Activated CD4-positive, alpha-beta T cell treated with anti-CD3 and anti-CD28 coated beads, Interleukin-2, amount 50 U/mL, for 1 hour (primary cell): ENCODE data around the gene P2RY6.

Source experiments
- DNase-seq: peaks from one replicate; pipeline ENCODE4 v3.0.0-alpha.2; 2020

P2RY6 gene

DNA sequence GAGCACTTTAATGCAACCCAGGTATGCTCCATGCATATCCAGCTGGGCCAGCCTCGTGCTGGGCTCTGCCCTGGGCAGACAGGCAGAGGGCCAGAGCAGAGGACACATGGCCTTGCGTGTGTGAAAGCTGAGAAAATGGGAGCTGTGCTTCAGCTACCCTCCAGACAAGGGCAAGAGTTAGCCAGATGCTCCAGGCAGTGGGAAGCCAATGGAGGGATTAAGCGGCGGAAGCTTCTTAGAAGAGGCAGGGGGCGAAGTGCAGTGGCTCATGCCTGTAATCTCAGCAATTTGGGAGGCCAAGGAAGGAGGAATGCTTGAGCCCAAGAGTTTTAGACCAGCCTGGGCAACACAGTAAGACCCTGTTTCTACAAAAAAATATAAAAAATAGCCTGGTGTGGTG is 26.1 kb downstream of the P2RY6 start:
- DNase-seq = no peak

DNA sequence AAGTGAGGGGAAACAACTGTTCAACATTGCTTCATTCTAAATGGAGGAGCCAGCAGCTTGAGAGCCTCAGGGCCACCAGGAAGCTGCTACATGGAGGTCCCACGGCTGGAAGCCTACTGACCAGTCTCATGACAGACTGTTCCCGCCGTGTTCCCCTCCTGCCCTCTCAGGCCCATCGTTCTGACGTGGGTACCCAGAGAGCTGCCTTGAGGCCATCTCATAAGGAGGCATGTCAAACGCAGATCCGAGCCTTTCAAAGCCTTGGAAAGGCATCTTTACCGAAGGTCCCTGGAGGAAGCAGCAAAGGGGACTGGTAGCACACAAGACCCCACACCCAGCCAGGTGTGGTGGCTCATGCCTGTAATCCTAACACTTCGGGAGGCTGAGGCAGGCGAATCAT is 27.6 kb downstream of the P2RY6 start:
- DNase-seq = no peak

DNA sequence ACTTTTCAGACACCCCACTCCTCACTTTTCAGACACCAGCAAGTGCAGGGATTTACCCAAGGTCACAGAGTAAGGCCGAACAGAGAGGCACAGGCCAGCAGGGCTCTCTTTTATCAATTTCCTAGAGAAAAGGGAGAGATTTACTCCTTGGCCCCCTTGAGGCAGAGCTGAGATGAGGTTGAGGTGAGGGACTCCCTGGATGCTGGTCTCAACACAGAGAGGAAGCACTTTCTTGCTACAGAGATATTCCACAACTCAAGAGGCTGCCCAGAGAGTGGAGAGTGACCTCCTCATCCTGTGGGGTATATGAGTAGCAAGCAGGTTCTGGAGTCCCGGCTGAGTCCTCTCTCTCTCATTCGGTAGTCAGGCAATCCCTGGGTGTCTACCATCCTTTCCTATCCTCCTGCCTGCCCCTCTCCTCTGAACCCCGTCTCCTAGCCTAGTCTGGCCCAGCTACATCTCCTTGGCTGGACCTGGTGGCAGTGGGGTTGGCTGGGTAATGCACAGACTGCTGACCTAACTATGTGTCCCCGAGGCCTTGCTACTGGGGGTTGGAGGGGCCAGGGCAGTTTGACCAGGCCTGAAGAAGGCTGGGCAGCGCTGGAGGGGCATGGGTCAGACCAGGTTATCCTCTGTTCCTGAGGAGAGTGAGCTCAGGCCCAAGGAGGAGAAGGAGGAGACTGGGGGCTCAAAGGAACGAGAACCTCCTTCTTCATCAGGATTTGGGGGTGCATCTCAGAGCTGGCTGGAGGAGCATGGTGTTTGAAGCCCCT is 34.1 kb downstream of the P2RY6 start:
- DNase-seq = no peak

DNA sequence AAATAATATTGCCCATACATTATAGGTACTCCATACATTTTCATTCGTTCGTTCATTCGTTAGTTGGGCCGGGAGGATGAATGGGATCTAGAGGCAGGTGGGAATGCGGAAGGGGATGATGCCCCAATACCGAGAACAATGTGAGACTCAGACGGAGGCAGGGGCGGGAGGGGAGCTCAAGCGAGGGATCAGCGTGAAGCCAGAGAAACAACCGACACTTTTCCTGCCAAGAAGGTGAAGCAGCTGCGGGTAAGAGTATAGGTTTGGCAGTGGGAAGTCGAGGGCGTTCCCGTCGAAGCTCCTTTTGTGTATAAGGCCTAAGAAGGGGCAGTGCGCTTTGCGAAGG is 34.8 kb downstream of the P2RY6 start:
- no peak for DNase-seq

DNA sequence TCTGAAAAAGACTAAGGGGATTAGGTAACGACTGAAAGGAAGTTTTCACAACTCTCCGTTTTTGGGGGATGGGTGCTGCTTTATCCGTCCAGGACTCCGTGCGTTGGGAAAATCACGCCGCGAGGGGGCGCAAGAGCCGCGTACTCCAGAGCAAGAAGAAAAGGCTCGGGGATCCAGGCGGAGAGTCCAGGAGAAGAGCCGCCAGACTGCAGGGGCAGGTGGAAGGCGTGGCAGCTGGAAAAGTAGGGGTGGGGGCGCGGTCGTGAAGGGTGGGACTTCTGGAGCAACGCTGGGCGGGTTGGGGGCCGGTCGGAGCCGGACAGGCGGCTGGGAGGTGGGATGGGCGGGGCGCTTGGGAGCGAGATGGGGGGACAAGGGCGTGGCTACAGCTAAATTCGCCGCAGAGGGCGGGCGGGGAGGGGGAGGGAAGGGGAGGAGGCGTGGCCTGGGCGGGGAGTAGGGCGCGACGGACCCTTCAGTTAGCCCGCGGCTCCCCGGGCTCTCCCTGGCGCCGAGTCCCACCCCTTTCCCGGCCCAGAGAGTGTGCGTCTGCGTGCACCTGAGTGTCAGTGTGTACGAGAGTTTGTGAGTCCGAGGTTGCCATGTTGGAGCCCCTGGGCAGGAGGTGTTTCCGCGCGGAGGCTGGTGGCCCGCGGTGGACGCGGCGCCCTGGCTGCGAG is 35.3 kb downstream of the P2RY6 start:
- peak; percentile 89 for DNase-seq

DNA sequence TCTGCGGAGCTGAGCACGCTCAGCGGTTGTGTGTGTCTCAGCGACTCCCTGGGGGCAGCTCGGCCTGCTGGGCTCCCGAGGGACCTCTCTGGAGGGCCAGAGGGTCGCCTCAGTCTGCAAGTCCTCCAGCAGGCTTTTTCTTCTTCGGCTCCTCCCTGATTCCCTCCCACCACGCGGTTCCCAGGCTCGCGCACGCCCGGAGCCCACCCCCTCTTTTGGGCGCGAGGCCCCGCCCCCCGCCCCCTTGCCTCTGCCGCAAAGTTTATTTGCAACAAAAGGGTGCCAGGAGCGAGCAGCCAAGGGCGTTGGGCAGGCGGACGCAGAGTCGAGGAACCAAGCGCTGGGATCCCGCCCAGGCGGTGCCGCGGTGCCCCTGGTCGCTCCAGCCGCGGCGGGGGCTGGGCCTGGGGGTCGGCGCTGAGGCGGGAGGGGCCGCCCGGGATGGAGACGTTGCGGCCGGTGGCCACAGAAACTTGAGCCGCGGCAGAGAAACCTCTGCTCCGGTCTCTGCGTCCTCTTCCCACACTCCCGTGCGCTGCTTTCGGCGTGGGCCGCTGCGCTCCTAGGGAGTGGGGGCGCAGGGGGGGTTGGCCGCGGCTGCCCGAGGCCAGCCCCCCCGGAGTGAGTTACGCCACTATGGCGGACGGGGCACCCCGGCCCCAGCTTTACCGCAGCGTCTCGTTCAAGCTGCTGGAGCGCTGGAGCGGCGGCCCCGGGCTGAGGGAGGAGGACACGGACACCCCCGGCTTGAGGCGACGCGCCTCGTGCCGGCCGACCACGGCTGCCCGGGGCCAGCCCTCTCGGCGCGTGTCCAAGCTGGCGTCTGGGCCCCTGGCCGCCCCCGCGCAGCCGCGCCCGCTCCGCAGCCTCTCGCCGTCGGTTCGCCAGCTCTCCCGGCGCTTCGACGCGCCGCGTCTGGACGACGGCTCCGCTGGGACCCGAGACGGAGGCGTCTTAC is 36.1 kb downstream of the P2RY6 start, which contains the start of gene ARHGEF17:
ARHGEF17 (plus strand) TSS at position 274 of the 958 bp plus-strand sequence; CDS start at position 637, 363 bp downstream.
- DNase-seq = peak; percentile 18

DNA sequence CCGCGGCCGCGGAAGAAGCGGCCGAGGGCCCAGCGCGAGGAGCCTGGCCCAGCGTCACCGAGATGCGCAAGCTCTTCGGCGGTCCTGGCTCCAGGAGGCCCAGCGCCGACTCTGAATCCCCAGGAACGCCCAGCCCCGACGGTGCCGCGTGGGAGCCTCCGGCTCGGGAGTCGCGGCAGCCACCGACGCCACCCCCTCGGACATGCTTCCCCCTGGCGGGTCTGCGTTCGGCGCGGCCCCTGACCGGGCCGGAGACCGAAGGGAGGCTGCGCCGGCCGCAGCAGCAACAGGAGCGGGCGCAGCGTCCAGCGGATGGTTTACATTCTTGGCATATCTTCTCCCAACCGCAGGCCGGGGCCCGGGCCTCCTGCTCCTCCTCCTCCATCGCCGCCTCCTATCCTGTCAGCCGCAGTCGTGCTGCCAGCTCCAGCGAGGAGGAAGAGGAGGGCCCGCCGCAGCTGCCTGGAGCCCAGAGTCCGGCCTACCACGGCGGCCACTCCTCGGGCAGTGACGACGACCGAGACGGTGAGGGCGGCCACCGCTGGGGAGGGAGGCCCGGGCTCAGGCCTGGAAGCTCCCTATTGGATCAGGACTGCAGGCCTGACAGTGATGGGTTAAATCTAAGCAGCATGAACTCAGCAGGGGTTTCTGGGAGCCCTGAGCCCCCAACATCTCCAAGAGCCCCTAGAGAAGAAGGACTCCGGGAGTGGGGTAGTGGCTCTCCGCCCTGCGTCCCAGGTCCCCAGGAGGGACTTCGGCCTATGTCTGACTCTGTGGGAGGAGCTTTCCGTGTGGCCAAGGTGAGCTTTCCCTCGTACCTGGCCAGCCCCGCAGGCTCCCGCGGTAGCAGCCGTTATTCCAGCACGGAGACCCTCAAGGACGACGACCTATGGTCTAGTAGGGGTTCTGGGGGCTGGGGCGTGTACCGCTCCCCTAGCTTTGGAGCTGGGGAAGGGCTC is 37.1 kb downstream of the P2RY6 start:
- DNase-seq = no peak

DNA sequence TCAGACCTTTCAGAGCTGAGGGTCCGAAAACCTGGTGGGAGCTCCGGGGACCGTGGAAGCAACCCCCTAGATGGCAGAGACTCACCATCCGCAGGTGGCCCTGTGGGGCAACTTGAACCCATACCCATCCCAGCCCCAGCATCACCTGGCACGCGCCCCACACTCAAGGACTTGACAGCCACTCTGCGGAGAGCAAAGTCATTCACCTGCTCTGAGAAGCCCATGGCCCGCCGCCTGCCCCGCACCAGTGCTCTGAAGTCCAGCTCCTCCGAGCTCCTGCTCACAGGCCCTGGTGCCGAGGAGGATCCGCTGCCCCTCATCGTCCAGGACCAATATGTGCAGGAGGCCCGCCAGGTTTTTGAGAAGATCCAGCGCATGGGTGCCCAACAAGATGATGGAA is 37.9 kb downstream of the P2RY6 start:
- DNase-seq = no peak

DNA sequence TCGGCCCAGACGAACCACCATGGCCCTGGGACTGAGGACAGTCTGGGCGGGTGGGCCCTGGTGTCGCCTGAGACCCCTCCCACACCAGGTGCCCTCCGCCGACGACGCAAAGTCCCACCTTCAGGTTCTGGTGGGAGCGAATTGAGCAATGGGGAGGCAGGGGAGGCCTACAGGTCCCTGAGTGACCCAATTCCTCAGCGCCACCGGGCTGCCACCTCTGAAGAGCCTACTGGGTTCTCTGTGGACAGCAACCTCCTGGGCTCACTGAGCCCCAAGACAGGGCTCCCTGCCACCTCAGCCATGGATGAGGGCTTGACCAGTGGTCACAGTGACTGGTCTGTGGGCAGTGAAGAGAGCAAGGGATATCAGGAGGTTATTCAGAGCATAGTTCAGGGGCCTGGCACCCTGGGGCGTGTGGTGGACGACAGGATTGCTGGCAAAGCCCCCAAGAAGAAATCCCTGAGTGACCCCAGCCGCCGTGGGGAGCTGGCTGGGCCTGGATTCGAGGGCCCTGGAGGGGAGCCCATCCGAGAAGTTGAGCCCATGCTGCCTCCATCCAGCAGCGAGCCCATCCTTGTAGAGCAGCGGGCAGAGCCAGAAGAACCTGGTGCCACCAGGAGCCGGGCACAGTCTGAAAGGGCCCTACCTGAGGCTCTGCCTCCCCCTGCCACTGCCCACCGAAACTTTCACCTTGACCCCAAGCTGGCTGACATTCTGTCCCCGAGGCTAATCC is 38.7 kb downstream of the P2RY6 start:
- no peak for DNase-seq

DNA sequence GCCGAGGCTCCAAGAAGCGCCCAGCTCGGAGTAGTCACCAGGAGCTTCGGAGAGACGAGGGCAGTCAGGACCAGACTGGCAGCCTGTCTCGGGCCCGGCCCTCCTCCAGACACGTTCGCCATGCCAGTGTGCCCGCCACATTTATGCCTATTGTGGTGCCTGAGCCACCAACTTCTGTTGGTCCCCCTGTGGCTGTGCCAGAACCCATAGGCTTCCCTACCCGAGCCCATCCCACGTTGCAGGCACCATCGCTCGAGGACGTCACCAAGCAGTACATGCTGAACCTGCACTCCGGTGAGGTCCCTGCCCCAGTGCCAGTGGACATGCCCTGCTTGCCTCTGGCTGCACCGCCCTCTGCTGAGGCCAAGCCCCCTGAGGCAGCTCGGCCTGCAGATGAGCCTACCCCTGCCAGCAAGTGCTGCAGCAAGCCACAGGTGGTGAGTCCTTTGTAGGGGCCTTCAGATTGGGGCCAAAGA is 39.3 kb downstream of the P2RY6 start:
- DNase-seq = no peak

DNA sequence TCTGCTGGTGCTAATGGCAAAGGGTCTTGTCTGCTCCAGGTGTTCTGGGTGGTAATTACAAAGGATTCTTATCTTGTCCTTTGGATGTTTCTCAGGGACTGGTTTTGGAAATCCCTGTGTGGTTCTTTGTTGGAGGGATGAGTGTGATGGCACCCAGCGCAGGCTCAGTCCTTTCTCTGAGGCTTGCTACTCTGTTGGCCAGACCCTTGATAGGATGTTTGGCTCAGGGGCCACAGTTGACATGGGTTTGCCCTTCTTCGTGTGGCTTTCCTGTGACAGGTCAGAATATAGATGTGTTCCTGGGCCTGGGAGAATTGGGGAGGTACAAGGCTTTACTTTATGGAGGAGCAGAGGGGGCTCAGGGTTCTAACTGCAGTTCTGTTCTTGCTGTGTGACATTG is 39.9 kb downstream of the P2RY6 start:
- DNase-seq = no peak

DNA sequence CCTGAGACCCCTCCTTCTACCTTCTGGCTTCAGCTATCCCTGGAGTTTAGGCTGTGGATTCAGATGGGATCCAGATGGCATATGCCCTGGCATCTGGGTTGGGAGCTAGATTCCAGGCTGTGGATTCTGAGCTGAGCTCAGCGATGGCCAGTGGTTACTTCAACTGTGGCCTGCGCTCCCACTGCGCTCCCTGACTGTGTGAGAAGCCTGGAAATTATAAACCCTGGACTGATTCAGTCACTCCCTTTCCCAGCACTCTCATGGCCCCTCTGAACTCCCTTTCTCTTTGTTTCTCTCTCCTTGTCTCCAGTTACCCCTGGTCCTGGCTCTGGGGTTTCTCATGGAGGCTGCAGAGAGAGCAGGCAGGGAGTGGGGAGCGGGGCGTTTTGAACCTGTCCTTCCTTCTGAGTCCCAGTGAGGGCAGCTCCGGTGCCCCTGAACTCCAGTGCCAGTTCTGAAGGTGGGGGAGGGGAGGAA is 40.8 kb downstream of the P2RY6 start:
- no peak for DNase-seq

DNA sequence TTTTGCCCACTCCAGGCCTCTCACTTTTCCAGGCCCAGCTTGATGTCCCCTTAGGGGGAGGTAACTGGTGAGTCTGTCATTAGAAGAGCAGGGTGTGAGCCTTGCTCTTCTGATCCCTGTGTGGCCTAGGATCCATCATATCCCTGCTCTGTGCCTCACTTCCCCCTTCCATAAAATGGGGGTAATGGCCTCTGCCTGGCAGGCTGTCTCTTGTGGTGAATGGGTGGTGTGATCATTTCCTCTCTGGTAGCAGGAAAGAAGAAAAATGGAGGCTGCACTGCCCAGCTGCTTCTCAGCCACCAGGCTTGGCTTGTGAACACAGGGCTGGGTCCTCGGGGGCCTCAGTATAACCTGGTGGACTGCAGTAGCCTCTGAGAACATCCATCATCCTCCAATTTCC is 41.5 kb downstream of the P2RY6 start:
- DNase-seq = no peak

DNA sequence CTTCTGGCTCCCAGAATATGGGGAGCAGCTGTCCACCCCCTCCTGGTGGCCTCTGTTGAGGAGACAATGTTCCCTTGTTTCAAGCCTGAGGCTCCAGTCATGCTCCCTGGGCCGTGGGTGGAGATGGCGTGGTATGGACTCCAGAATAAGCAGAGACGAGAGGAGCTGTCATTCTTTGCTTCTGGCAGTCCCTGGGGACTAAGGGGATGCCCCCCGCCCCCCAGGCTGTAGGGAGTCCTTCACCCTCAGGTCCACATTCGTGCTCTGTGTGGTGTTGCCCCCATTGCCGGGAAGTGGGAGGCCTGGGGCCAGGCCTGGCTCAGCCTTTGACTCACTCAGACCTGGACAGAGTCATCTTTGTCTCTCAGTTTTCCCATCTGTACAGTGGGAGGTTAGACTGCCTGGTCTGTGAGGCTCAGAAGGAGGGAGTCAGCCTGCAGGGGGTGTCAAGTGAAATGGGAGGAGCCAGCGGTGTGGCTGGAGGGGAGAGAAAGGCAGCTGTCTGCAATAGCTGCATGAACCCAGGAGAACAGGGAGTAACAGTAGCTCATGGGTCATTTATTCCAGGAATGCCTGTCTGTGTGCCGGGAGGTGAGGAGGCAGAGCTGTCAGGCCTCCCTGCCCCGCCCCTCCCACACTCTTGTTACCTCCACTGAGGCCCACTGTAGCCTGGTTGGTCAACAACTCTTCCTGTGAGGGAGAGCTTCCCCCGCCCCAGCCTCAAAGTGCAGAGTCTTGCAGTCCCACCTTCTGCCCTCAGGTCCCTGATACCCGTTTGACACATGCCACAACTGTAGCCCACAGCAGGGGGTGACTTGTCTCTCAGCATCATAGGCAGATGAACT is 42.2 kb downstream of the P2RY6 start:
- DNase-seq = no peak

DNA sequence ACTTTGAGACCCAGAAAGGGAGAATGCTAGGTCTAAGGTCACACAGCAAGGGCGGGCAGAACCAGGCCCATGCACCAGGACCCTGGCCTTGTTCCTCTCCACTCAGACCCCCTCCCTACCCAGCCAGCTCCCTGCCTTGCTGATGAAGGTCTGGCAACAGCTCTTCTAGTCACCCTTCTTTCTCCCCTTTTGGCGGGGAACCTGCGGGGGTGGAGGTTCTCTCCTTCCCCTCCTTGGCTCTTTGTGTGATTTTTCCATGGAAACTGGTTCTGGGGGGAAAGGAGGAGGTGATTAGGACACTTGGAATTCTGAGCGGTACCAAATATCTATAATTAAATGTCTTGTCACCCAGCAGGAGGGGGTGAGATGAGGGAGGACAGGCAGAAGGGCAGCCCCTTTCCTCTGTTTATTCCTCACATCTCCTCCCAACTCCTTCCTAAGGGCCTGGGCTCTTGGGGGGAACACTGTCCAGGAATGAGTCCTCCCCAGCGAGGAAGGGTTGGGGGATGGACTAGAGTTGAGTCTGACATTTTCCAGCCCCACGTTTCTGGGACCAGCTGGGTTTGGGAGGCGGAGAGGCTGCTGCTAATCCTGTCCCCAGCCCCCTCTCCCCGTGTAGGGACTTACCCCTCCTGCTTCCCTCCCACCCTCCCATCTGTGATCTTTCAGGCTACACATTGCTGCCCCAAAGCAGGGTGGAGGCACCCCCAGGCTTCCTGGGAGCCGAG is 43.3 kb downstream of the P2RY6 start:
- no peak for DNase-seq

DNA sequence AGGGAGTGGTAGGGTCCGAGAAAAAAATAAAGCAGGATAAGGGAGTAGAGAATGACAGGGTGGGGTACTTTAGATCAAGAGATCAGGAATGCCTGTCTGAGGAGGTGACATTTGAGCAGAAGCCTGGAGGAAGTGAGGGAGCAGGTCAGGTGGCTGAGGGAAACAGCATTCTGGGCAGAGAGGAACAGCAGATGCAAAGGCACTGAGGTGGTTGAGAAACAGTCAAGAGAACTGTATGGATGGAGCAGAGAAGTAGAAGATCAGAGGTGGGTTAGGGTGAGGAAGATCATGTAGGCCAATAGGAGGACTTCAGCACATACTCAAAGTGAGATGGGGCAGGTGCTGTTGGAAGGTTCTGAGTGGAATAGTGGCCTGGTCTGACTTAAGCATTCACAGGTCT is 44.3 kb downstream of the P2RY6 start:
- DNase-seq = no peak

DNA sequence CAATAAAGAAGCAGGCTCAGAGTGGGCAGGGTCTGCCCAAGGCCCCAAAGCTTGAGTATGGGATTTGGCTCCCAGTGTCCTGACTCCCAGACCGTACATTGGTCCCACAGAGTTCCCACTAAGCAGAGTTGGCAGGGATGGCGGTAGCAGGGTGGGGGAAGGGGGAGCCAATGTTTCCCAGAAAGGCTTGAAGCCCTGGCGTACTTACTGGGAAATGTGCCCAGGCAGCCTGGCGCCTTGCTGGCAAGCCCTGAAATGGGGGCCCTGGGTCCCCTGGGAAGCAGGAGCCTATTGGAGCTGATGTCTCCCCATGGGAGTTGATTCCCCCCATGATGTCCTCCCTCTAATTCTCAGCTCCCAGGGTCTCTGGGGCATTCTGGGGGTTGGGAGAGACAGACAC is 45.2 kb downstream of the P2RY6 start:
- no peak for DNase-seq

DNA sequence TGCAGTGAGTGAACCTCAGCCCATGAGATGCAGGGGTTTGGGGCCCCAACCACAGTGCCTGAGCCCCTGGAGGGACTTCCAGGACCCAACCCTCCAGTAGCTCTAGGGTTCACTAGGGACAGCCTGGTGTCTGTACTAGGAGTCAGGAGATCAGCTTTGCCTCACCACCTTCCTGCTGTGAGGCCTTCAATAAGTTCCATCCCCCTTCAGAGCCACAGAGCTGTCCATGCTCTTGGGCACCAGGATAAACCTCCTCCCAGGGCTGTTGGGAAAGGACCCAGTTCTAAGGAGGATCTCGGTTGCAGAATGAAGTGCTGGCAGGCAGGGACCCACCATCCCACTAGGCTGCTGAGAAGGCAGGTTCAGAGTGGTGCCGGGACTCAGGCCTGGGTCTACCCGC is 45.7 kb downstream of the P2RY6 start:
- DNase-seq = no peak

DNA sequence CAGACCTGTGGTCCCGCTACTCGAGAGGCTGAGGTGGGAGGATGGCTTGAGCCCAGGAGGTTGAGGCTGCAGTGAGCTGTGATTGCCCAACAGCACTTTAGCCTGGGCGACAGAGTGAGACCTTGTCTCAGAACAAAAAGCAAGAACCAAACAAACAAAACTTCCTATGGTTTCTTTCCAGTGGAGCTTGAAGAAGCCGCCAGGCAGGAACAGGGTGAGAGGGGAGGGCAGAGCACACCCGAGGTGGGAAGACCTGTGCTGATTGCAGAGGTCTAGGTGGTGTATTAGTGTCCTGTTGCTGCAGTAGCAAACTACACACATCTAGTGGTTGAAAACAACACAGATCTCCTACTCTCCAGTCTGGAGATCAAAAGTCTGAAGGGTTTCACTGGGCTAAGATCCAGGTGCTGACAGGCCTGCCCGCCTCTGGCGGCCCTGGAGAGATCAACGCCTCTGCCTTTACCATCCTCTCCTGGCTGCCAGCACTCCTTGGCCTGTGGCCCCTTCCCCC is 46.4 kb downstream of the P2RY6 start:
- DNase-seq = no peak
